NCI-H2107 treated with DMSO at 0.1 percent for 48 hours (cell line): ENCODE data around the gene ATP8A2.
"Not testable (repeated sequence)": the region's sequence is repeated elsewhere in the genome, so short reads cannot be mapped to it uniquely, and the experiment has no call there.

Experiments used
- DNase-seq: peaks from one replicate; lab custom pipeline; 2025; ENCODE audit not compliant: unreplicated experiment; lab: John Stamatoyannopoulos, UW

ATP8A2 gene

DNA sequence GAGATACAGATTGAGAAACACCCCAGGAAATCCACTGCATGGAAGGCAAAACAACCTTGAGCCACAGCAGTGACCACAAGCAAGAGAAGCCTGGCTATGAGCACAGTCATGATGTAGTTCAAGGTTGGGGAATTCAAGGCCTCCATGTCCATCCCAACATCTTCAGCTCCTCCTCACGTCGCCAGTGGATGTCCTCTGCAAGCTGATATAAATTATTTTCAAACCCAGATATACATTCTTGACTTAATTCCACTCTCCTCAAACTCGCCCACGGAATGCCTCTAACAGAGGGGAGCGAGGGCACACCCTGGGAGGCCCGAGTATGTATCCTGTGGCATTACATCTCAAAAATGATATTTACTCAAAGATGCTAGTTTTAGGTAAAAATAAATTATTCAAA lies 574.5 kb downstream of the ATP8A2 start:
- no peak for DNase-seq

DNA sequence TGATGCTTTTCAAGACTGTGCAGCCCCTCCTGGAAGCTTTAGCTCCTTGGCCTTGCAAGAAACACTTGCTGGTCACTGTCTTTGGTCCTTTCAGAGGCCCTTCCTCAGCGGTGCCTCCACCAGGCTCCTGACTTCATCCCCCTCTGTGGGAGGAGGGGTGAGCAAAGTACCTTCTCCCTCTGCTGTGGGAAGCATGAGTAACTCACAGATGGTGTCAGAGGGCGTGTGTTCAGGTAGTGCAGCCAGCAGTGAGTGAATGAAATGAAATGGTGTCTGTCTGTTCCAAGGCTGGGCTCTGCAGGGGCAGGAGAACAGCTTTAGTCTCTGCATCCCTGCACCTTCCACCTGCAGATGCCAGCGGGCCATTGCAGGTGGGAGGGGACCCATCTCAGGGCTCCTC lies 577.1 kb downstream of the ATP8A2 start:
- DNase-seq = no peak

DNA sequence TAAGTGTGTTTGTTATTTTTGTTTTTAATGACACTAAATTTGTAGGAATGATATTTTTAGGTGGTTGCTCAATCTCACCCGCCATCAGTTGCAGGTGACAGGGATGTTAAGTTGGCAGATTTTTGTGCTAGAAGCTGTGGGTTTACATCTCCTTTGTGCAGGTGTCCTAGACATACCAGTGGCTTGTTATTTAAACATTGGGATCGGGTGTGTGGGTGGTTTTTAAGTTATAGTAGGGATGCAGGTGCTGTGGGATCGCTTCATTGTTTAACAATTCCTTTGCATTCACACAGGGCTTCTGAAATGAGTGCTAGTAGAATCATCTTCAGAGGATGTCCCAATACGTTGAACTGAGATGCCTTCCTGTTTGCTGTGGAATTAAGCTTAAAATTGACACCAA lies 580.1 kb downstream of the ATP8A2 start:
- DNase-seq = no peak

DNA sequence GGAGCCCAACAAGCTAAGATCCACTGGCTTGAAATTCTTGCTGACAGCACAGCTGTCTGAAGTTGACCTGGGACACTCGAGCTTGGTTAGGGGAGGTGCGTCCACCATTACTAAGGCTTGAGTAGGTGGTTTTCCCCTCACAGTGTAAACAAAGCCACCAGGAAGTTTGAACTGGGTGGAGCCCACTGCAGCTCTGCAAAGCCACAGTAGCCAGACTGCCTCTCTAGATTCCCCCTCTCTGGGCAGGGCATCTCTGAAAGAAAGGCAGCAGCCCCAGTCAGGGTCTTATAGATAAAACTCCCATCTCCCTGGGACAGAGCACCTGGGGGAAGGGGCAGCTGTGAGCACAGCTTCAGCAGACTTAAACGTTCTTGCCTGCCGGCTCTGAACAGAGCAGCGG lies 582.3 kb downstream of the ATP8A2 start:
- DNase-seq = not testable (repeated sequence)

DNA sequence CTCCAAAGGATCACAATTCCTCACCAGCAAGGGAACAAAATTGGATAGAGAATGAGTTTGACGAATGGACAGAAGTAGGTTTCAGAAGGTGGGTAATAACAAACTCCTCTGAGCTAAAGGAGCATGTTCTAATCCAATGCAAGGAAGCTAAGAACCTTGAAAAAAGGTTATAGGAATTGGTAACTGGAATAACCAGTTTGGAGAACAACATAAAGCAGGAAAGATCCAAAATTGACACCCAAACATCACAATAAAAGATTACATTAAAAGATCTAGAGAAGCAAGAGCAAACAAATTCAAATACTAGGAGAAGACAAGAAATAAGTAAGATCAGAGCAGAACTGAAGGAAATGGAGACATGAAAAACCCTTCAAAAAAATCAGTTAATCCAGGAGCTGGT lies 583.2 kb downstream of the ATP8A2 start:
- DNase-seq = not testable (repeated sequence)

DNA sequence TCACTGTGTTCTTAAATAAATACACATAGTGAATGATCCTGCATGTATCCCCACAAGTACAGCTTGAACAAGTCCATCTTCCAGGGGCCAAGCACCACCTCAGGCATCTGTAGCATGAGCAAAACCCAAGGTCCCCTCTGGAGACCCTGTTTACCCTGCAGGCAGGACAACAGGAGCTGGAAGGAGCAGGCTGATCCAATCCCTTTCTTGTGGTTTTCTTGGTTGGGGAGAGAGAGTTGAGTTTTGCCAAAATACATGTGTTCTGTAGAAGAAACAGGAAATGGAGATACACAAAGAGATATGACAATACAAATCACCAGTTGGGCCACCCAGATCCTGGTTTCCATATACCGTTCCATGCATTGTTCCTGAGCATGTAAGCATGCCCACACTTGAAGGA lies 587.2 kb downstream of the ATP8A2 start:
- DNase-seq = no peak

DNA sequence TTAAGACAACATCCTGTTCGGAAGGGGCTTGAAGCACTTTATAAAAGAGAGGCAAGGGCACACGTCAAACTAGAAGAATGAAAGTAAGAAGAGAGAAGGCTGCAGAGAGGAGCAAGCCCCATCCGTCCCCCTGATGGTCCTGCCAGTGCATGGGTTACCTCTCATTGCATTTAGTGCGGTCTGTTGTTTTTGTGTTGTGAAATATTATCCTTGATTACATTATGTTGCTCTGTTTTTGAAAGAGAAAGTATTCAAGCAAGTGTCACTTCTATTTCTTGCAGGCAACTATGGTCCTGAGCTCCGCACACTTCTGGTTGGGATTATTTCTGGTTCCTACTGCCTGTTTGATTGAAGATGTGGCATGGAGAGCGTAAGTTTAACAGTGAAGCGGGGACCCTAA lies 589.5 kb downstream of the ATP8A2 start:
- DNase-seq = no peak

DNA sequence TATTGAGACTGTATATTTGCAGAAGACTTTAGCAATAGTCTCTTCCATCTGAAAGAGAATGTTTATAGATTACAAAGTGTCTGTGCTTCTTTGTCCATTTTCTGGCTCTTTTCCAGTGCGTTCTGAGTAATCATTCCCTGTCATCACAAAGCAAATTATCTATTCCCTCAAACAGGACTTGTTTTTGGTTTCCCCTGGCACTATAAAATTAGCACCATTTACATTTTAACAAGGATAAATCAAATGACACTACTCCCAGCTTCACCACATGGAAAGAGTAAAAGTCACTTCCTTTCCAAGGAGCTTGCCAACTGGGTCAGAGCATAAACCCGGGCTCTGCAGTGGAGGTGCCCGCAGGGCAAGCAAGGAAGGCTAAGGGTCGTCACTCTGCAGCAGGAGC lies 591.9 kb downstream of the ATP8A2 start:
- no peak for DNase-seq

DNA sequence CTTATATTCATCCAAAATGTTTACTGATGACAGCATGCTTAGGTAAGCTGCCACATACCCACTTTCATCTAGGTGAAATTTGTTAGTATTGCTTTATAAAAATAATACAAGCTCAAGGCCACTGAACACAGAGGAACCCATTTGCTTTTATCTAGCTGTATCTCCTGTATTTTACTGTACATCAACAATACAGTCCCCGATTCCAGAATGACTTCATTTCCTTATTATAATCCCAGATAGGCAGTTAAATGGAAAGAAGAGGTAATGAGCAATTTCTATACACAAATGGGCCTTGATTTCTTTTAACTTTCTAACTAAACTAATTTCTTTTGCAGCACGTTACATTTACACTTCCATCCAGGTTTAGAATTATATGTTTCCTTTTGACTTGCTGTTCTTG lies 593.8 kb downstream of the ATP8A2 start:
- DNase-seq = no peak

DNA sequence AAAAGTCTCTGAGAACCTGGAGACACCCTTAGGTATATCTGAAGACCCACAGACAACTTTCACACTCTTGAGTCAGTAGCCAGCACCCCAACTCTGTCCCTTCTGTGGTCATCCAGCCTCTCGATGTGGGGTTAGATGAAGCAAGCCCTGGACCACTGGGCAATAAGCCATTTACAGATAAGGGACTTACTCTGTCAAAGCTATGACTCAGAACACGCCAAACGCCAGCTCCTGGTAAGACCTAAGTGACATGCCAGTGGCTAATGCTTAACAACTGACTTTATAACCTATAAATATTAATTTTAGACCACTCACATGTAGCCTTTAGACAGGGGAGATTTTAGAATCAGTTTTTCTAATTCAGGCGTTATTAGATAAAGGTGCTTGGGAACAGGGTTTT lies 594.3 kb downstream of the ATP8A2 start:
- no peak for DNase-seq

DNA sequence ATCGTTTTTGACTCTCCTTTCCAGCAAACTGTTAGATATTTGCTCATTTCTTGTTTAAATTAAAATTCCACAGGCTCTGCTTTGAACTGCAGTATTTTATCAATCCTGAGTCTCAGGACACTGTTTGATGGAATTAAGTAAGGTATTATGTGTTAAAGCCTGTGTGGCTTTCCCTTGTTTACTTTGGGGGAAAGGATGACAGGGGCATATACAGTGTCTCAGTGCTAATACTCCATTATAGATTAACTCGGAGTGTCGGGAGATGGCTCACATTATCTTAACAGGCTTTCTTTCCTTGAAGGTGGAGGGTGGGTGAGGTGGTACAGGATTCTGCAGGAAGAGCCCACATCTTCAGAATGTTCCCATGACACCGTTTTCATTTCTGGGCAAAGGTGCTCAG lies 595.4 kb downstream of the ATP8A2 start:
- DNase-seq = no peak

DNA sequence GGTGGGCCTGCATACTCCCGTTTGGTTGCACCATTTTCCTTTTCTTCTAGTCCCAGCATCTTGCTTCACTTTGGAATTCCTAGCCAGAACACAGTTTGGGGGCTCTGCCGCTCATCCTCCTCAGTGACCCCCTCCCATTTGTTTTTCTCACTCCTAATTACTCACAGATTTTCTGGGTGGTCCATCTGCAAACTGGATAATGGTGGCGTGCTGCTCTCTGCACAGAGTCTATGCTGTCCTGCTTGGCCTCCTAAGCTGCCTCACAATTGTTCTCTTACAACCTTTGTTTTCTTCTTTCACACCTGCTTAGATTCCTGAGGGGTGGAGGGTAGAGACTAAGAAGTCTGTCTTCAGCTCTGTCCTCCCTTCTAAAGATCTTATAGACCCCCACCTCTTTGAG lies 599.3 kb downstream of the ATP8A2 start:
- DNase-seq = no peak

DNA sequence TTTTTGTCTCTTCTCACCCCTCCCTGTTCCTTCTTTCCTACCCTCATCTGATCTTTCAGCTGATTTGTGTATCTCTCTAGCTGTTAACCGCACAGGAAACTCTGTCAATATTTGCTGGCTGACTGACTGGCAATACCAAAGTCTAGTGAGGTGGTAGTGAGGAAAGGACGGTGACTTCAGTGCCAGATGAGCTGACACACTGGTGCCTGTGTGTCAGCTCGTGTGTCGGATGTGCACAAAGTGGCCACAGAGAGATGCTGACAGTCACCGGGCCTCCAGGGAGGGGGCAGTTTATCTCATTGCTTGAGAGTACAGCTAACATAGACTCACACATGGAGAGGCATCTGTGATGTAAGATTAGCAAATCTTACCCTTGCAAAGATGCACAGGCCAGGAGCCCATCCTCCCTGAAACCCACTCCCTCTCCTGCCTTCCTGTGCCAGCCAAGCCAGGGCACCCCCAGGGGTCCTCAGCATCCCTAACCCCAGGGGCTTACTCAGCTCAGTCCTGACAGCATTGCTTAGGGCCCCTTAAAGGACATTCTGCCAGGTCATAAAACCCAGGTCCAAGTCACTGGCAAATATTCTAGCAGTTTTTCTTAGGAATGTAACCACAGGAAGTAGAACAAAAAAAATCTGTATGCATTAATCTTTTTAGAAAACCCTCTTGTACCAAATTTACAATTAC lies 599.8 kb downstream of the ATP8A2 start:
- peak; percentile 36 for DNase-seq

DNA sequence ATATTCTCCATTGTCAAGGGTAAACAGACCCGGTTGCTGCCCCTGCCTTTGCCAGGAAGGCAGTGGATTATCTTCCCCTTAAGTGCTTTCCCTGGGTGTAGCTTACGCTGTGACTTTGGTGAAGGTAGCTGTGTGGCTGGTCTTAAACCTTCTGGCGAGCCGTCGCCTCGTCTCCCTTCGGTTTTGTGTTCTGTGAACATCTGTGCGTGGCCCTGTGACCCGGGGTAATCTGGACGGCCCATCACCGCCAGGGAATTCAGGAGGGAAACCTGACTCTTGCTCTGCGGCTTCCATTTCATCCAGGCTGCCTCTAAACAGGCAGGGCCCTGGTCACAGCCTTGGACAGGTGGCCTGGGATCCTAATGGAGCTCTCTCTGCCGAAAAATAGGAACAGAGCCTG lies 601.3 kb downstream of the ATP8A2 start:
- DNase-seq = peak; percentile 37

DNA sequence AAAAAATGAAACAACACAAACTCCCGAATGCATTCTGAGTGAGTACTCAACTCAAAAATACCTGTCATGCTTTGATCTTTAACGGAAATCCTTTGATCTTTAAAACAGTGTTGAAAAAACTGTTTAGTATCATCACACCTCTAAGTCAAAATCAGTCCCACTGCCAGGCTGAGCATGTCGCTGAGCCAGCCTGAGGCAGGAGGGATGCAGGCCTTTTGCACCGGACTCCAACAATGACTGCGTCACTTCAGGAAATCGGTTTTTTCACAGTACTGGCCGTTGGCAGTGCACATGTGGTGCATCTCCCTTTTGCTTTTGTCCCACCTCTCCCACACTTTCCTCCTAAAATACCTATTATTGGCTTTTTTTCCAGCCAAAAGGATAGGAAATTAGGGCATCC lies 601.8 kb downstream of the ATP8A2 start:
- no peak for DNase-seq

DNA sequence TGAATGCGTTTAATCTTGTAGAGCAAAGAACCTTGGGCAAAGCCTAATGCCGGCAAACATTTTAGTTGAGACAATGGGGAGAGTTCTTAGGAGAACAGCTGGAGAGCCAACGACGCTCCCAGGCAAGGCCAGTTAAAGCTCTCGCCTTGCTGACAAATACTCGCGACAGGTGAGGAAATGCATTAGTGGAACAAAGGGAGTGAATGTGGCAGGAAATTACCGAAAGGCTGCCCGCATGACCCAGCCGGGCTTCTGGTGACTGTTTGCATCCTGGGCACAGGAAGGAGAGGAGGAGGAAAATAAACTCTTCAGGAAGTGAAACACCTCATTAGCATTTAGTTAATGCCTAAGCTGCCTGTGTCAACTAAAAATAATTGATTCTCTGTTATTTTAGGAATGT lies 605.4 kb downstream of the ATP8A2 start:
- peak; percentile 19 for DNase-seq

DNA sequence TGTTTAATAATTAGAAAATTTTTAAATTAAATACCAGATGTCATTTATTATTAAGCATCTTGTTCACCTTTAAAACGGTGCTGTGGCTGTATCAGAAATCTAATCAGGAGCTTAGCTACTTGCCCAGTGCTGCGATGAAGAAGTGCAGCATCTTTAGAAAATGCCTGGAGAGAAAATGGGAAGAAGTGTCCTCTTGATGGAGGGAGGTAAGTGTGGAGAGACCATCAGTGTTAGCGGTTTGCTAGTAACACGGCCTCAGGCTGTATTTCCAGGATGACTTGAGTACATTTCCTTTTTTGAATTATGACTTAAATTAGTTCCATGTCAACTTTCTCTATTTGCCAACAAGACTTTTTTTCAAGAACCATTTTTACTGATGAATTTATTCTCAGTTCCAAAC lies 605.9 kb downstream of the ATP8A2 start:
- DNase-seq = no peak

DNA sequence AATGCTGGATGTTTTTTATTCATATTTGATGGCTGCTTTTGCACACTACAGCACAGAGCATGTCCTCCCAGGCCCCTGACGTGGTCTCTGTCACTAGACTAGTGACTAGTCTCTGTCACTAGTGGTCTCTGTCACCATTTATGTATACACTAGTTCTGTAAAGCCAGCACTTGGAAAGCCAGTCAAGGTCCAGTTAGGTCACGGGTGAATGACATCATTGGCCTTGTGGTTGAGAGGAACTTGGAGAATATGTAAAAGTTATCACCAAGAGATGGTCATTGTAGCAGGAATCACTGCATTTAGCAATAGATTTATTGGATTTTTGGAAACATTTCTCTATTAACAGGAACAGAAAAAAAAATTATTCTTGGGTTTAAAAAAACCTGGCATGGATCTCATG lies 607.2 kb downstream of the ATP8A2 start:
- DNase-seq = no peak

DNA sequence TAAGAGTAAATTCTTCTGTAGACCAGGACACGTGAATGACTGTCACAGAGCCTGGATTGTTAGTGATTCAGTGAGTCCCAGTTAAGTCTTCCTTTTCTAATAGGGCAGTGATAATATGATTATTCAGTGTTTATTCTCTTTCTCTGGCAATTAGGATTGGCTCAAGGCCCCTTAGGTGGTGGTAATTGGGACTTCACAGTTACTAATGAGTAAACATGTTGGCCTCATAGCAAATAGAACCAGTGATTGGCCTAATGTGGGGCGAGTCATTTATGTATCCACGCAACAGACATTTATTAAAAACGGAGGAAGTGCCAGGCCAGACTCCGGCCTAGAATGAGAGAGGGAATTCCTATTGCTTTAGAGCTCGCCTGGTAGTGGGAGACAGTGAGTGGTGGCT lies 607.6 kb downstream of the ATP8A2 start:
- DNase-seq = no peak

DNA sequence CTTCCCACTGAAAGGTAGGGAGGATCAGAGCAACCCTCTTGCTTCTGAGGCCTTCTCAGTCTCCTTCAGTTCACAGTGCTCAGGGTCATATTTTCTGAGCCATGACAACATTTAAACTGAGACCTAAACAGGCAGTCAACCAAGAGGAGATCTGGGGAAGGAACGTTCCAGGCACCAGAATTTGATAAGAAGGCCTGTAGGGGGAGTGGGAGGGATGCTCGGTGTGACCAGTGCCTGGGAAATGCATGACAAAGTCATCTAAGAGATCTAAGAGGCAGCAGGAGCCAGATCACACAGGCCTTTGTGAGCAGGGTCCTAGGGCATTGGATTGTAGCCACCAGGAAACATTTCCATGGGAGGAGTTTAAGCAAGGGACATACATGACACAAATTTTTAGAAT lies 608.5 kb downstream of the ATP8A2 start:
- no peak for DNase-seq

DNA sequence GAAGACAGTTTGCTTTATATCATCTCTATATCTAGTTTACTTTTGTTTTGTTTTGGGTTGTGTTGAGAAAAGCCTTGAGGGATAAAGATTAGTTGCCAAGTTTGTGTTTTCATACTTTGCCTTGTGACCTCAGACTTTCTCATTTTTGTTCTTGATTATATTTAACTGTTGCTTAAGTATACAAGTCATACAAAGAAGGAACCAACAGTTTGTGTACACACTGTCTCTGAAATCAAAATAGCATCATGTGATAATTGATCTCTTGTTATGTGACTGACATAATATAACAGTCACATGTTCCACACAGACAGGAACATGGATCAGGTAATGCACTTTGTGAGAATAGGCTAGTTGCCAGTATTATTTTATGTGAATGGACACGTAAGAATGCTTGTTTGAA lies 609.3 kb downstream of the ATP8A2 start:
- DNase-seq = no peak

DNA sequence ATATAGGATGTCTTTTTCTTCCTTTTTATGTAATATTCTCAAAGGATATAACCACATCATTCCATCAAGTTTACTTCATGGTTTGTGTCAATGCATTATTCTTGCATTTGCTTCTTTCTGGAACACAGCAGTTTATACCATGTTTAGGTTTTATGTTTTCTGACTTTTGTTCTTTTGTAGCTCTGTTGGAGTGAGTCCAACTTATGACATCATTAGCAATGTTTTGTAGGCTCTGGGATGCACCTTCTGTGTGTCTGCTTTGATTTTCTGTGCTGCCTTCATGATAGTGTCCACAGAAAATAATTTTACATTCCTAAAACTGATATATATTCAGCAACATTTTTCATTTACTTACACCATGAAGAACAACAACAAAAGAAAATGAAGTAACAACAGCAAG lies 611.1 kb downstream of the ATP8A2 start:
- no peak for DNase-seq

DNA sequence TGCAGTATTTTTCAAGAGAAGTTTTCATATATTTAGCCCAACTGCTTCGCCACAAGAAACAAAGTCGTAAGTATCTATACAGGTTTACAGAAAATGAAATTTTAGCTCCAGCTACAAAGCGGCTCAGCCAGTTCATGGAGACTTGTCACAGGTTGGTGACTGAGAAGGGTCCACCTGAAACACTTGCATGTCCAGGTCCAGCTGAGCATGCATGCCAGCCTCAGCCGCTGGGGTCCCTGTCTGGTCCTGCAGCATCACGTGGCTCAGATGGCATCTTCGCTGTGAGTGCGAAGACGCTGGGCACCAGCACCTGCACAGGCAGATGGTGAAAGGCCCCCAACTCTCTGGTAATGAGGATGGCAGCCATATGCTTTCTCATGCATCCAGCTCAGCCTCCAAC lies 616.2 kb downstream of the ATP8A2 start:
- no peak for DNase-seq

DNA sequence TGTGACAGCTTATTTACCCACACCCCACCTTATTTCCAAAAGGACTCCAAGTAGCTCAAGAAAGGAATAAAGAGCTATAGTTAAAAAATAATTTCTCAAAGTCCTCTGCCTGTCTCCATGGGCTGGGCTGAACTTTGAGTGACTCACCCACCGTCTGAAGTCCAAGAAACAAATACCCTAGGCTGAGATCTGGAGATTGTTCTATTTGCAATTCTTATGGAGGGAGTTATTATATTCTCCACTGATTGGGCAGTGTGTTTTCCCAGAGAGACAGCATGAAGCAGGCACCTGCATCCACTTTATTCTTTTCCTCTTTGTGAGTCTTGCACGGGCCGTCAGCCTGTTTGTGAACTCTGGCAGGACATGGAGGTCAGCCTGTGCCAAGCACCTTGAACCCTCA lies 616.9 kb downstream of the ATP8A2 start:
- no peak for DNase-seq
